ENCODE results near the gene SLC22A2.
"Not testable (repeated sequence)": the region's sequence is repeated elsewhere in the genome, so short reads cannot be mapped to it uniquely, and the experiment has no call there.

Gene SLC22A2

DNA sequence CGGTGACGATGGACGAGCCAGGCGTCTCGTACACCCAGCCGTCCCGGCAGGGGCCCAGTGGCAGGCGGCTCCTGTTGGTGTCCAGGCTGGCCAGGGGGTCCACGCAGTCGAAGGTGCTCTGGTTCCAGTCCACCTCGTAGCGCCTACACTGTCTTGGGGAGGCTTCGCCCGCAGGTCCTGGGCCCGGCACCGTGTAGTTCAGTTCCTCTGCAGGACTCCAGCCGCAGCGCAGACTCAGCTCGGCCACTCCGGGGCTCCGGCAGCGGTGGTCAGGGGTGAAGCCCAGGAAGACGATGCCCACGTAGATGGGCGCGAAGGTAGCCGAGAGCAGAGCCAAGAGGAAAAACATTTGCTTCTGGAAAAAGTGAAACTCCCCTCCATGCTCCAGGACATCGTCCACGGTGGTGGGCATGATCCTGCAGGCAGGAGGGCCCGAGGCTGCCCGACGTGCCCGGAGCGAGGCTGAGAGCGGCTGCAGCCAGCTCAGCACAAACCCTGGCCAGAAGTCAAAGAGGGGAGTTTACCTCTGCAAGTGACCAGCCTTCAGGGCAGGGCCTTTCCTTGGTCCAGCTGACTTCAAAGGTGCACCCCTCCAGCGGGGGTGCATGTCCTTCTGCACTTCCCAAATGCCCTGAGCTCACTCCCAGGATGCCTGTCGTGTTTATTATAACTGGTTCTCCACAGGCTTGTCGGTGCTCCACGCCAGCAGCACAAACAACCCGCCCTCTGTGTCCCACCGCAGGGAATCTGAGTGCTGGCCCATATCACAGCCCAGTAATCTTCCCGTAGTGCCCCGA is at the start of gene SLC22A2:
Gene SLC22A2 (minus strand): TSS at position 476 of the 797 bp plus-strand sequence. CDS start 64 bp downstream, at position 412.
- in situ Hi-C loops (cut with MboI; ENCODE audit: low sequenced_read_pairs): no loop called here

- in situ Hi-C loops (cut with MboI; ENCODE audit: low sequenced_read_pairs): no loop called here
These were observed 47.5 kb upstream of the SLC22A2 start for GRCh38 chr6:160305926-160306713.

DNA sequence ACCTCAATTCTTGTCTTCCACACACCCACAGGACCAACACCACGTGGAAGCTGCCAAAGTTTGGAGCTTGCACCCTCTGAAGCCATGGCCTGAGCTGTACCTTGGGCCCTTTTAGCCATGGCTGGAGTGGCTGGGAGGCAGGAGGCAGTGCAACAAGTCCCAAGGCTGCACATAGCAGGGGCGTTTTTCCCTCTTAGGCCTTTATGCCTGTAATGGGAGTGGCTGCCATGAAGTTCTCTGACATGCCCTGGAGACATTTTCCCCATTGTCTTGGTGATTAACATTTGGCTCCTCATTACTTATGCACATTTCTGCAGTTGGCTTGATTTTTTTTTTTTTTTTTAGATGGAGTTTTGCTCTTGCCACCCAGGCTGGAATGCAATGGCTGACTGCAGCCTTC is 45.2 kb upstream of the SLC22A2 start:
- in situ Hi-C loops (cut with MboI; ENCODE audit: low sequenced_read_pairs): no loop called here

GRCh38 chr6:160302431-160303082 is 43.9 kb upstream of the SLC22A2 start:
- in situ Hi-C loops (cut with MboI; ENCODE audit: low sequenced_read_pairs): not testable (repeated sequence)

- in situ Hi-C loops (cut with MboI; ENCODE audit: low sequenced_read_pairs): no loop called here
These were observed 42.7 kb upstream of the SLC22A2 start for GRCh38 chr6:160301339-160301738.

DNA sequence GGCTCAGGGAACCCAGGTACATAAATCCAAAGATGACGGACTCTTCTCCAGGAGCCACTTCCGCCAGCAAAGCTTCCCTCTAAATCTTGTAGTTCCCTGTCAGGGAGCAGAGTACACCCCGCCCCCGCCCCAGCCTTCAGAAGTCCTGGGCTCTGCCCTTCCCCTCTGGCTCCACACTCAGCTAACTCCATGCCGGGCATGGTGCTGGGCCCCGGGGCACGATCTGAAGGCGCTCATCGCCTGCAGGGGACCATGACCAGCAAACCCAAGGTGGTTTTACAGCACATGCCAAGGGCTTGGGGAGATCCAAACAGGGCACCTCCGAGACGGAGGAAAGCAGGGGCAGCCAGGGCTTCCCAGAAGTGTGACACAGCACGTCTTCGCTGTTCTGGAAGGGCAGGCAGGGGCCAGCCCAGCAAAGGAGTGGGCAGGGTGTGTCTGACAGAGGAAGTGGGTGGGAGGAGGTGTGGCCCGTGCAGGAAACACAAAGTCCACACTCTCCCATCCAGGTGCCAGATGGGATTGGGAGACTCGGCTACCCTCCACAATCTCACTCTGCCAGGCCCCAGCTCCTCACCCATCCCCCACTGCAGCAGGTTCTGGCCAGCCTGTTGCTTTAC is 41.6 kb upstream of the SLC22A2 start:
- in situ Hi-C loops (cut with MboI; ENCODE audit: low sequenced_read_pairs): no loop called here

GRCh38 chr6:160299559-160299958 is 40.9 kb upstream of the SLC22A2 start:
- in situ Hi-C loops (cut with MboI; ENCODE audit: low sequenced_read_pairs): no loop called here

GRCh38 chr6:160298121-160298520 is 39.5 kb upstream of the SLC22A2 start:
- in situ Hi-C loops (cut with MboI; ENCODE audit: low sequenced_read_pairs): no loop called here

DNA sequence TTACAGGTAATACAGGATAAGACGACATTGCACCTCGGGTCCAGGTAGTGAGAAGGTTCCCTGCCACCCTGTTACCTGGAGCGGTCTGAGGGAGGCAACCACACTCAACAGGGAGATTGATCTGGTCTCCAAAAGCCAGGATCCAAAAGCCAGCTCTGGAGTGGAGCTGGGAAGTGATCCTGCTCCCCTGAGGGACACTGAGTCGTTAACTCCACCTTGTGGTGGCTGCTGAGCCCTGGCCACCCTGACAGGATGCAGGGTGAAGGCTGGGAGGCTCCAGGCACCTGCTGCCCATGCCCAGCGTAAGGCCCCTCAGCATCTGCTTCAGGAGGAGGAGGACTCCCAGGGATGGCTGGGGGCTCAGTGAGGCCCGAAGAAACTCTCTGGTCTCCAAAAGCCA is 38.7 kb upstream of the SLC22A2 start:
- in situ Hi-C loops (cut with MboI; ENCODE audit: low sequenced_read_pairs): no loop called here

- in situ Hi-C loops (cut with MboI; ENCODE audit: low sequenced_read_pairs): no loop called here
These were observed 35.2 kb upstream of the SLC22A2 start for GRCh38 chr6:160293844-160294243.

DNA sequence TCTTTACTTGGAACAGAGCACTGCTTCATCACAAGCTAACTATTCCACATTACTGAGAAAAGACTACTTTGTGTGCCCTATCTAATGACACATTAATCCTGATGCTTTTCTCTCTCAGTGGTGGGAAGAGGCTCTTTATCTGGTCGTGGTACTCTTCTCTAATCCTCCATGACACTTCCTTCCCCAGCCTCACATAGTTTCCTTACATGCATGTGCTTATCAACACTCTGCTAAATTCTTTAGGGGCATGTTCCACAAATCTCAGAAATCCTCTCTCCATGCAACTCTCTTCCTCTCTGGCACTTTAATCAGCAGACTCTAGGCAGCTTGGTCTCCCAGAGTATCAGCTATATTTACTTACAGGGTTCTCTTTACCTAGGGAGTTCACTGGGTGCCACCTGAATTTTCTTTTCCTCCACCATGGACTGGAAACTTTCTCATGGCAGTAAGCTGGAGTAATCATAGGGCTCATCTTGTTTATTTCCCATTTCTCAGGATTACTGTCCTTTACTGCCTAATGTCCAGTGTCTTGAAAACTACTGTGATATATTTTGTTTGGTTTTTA is 27.0 kb upstream of the SLC22A2 start:
- in situ Hi-C loops (cut with MboI; ENCODE audit: low sequenced_read_pairs): no loop called here

DNA sequence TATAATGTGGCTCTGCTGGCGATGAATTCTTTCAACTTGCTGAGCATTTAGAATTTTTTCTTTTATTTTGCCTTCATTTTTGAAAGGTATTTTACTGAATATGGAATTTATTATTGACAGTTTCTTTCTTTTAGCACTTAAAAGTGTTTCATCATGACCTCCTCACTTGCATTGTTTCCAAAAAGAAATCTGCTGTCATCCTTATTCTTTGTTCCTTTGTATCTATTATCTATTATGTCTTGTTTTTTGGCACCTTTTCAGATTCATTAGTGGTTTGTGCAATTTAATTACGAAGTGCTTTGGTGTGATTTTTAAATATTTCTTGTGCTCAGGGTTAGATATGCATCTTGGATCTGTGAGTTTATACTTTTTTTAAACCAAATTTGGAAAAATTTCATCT is 26.0 kb upstream of the SLC22A2 start:
- in situ Hi-C loops (cut with MboI; ENCODE audit: low sequenced_read_pairs): no loop called here

GRCh38 chr6:160282444-160282843 is 23.8 kb upstream of the SLC22A2 start:
- in situ Hi-C loops (cut with MboI; ENCODE audit: low sequenced_read_pairs): no loop called here

- in situ Hi-C loops (cut with MboI; ENCODE audit: low sequenced_read_pairs): no loop called here
These were observed 21.2 kb upstream of the SLC22A2 start for GRCh38 chr6:160279850-160280249.

GRCh38 chr6:160278786-160279310 is 20.2 kb upstream of the SLC22A2 start:
- in situ Hi-C loops (cut with MboI; ENCODE audit: low sequenced_read_pairs): no loop called here

GRCh38 chr6:160278311-160278710 is 19.7 kb upstream of the SLC22A2 start:
- in situ Hi-C loops (cut with MboI; ENCODE audit: low sequenced_read_pairs): no loop called here

- in situ Hi-C loops (cut with MboI; ENCODE audit: low sequenced_read_pairs): no loop called here
These were observed 18.9 kb upstream of the SLC22A2 start for GRCh38 chr6:160277546-160277945.

- in situ Hi-C loops (cut with MboI; ENCODE audit: low sequenced_read_pairs): no loop called here
These were observed 18.5 kb upstream of the SLC22A2 start for GRCh38 chr6:160277144-160277543.

- in situ Hi-C loops (cut with MboI; ENCODE audit: low sequenced_read_pairs): no loop called here
These were observed 17.5 kb upstream of the SLC22A2 start for GRCh38 chr6:160276126-160276525.

DNA sequence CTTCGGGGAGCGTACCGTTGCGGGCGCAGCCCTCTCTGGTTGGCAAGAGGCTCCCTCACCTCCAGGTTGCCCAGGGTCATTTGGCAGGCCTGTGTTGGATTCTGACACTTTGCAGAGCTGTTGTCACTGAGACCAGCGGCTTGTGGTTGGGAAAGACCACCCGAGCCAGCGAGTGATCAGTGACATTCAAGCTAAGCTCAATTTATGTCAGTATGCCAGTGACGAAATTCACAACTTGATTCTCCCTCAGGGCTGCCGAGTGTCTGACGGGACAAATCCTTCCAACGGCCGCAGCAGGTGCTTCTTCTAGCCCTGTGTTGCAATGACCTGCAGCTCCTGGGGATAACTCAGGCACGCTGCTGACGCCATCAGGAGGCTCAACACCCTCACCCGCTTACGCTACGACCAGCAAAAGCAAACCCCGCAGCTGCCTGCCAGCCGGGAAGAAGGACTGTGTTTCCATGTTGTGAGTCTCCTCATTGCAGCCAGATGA is 16.9 kb upstream of the SLC22A2 start:
- in situ Hi-C loops (cut with MboI; ENCODE audit: low sequenced_read_pairs): no loop called here
